ELF-1 (cell line): Measurements from ENCODE around the gene MED9.

Experiments used
- DNase-seq: peaks from one replicate; pipeline ENCODE4 v3.0.0-alpha.2; 2016; ENCODE audit warnings: low read depth, low spot score

The MED9 gene

DNA sequence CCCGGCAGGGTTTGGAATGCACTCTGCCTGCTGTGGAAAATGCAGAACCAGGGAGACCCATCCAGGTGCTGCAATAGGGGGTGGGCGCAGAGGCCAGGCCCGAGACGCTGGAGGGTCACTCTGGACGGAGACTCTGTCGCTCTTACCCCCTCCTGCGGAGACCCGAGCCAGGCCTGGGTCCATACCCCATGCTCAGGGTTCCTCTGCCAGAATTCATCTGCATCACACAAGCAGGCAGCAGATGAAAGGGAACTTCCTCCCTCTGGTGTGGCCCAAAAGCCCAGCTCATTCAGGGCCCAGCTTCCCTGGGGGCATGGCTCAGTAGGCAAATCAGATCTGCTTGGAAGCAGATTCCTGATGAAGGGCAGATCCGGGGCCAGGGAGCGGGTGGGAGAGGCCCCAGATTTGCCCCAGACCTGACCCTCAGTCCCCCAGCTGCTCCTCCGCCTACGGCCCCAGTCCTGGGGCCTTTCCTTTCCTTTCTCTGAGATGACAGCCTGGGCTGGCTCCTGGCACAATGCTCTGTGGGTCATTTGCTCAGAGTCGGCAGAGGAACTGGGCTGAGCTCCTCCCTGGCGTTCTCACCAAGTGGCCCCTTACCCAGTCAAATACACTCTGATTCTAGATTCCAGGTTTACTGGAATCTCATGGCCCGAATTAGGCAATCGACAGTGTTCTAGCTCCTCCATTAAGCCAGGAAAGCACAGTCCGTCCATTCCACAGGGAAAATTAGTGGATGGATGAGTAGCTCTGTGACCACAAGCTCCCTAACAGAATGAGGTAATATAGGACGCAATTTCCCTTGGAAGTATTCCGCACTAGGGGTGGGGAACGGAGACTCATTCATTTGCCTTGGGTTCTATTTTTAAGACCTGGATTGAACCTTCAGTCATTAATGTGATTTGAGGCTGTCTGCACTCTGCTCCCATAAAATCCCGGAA lies 38.5 kb downstream of the MED9 start:
- peak; percentile 93 for DNase-seq

DNA sequence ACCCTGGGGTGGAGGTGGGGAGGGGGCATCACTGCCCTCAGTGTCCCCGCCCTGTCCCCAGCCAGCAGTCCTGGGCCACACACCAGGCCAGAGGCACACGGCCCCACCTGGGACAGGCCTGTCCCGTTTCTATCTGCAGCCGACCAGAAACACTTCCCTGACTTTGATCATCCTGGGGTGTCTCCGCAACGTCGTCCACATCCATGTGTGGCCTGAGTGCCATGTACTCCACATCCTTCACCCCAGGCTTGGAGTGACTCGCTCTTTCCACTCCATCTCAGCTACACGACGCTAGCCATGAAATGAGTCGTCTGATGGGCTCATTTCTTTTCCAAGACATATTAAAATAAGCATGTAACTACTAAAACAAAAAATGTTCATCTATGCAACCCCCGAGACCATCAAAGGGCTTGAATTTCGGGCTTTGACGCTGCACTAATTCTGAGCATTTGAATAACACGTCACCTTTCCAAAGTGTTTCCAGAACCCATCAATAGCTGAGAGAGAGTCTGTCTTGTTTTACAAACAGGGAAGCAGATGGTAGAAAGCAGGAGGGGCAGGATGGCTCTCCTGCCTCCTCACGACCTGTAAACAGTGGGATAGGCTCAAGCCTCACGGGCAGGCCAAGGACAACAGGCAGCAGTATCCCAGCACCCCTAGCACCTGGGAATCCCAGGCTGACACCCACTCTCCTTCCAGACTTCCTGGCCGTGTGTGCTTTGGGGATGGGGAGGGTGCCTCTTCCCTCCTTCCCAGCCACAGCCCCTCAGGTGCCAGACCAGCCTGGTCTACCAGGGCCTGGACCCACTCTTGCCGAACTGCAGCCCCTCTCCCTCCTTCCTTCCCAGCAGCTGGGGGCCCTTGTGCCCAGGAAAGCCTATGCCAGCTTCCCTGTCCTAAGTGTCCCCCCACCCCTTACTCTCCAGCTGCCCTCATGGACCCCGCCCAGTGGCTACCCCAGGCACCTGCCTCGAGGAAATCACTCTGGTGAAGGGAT lies 39.4 kb downstream of the MED9 start:
- DNase-seq: no peak

DNA sequence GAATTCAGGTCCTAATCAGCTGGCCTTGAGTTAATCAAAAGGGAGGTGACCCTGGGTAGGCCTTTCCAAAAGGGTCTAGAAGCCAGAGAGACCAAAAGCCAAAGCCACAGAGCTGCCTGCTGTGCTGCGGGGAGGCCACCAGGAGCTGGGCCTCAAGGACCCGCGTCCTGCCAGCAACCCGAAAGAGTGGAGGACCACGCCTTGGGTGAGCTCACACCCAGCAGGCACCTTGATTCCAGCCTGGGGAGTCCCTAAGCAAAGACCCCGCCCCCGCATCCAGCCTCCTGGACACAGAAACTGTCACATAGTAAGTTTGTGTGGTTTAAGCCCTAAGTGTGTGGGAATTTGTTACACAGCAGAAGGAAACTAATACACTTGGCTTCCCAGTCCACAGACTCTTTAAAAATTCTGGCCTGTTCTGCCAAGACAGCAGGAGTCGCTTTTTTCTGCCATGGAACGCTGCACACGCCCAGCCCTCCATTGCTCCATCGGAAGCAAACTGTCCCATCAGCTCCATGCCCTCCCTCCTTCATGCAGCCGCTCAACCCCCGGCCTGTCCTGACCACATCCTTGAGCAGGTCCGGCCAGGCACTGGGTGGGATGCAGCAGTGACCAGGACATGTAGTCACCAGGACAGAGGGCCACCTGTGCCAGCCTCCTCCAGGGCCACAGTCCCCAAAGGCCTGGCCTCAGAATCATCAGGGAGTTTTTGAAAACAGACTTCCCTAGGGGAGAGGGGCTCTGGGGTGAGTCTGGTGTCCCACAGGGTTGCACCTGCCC lies 40.3 kb downstream of the MED9 start:
- DNase-seq: no peak

DNA sequence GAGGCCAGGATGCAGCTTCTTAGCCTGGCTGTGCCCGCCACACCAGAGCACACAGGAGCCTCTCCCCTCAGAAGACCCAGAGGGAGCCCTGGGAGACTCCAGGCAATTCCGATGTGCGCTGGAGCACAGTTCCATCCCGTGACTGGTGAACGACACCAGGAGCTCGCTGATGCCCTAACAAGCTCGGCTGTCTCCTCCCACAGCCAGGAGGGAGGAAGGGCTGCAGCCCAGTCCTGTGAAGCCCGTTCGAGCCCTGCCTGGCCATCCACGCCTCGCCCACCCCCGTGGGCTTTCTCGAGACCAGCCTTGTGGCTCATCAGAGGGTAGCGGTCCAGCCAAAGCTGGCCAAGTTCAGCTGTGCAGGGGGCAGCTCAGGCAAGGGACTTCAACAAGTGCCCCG lies 41.2 kb downstream of the MED9 start:
- no peak for DNase-seq

DNA sequence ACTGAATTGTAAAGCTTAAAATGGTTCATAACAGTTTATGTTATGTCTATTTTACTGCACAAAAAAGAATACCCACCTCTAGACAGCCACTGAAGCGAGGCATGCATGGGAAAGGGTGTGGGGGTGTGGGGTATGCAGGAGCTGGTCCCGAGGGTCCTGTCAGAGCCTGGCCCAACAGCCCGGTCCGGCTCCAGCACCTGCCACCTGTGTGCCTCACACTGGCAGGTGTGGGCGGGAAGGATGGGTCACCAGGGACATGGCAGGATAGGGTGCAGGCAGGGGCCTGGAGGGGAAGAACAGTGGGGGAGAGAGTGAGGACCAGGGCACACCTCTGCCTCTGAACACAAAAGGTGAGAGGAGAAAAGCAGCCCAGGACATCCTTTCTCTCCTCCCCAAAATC lies 42.2 kb downstream of the MED9 start:
- no peak for DNase-seq

DNA sequence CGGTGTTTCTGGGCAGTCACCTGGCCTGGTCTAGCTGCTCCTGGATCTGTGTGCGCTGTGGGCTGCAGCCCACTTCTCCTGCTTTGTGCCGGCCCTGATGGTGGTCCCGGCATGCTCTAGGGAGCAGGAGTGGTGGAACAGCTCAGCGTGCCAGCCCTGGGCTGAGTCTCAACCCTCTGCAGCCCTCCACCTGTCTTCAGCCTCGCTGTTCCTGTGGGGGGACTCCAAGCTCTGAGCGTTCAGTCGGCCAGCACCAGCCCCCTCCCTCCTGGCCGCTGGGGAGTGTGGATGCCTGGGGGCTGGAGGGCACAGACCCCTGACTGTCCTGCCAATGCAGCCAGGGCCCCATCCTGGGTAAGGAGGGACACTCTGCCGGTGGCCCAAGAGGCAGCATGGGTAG lies 43.1 kb downstream of the MED9 start:
- DNase-seq: no peak

DNA sequence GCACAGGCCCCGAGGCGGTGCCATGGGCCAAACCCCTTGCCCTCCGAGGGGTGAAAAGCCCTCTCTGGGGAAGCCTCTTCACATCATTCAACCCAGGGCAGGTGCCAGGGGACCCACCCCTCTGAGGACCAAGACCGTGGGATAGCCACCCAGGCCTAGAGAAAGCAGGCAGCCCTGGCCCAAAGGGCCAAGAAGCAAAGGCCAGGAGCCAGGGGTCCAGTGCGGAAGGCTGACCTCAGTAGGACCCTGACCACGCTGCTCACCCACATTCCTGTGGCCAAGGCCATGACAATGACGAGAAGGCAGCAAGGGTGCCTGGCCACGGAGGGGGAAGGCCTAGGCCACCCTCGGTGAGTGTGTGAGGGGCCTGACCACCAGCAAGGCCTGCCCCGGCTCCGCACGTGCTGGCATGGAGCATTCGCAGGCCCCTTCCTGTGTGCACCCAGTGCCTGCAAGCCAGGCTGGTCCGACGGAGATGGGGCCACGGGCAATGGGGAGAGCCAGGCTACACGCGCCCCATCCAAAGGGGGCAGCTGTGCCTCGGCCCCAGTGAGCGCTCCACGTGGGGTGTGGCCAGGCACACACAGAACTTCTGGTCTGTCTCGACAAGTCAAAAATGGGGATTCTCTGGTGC lies 43.9 kb downstream of the MED9 start:
- no peak for DNase-seq

DNA sequence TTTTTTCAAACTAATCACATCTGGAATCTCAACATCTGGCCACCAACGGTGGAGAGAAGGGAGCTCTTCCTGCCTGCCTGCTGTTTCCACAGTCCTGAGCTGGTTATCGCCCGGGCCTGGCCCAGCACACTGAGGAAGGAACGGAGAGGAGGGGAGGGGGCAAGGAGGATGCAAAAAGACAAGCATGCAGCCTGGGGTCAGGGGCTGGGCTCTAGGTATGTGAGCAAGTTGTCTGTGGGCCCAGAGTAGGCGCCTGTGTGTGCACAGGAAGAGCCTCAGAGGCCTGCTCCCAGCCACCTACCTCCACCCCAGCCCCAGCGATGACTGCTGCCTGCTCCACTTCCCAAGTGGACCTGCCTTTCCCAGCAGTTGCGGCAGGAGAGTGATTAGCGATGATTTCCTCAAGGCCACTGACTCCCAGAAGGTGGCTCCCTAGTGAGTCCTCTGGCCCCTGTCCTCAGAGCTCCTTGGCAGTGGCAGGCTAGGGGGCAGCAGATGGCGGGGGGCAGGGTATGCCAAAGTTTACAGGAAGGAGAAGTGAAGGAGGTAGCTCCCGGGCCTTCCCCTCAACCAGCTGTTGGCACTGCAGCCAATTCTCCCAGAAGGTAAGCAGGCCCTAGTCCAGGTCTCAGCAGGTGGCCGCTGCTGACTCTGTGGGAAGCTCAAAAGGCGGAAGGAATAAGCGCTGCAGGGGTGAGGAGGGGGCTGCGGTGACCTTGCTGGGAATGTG lies 46.4 kb downstream of the MED9 start:
- DNase-seq: peak; percentile 62

DNA sequence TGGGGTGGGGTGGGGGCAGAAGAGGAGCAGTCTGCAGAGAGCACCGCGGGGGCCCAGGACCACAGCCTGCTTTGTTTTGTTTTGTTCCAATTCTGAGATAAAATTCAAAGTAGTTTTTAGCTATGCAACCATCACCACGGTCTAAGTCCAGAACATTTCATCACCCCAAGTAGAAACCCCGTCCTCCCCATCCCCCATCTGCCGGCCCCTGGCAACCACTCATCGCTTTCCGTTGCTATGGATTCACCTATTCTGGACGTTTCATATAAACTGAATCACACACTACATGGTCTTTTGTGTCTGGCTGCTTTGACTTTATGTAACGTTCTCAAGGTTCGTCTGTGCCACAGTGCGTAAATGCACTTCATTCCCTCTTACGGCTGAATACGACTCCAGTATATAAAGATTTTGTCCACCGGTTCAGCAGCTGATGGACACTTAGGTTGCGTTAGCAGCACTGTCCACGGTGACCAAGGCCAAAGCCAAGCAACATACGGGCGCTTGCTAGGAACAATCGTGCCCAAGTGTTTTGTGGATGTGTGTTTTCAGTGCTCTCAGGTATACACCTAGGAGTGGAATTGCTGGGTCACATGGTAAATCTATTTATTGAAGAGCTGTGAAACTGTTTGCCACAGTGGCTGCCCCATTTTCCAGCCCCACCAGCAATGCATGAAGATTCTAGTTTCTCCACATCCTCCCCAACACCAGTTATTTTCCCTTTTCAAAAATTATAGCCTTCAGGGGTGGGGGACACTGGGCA lies 47.1 kb downstream of the MED9 start:
- DNase-seq: no peak

DNA sequence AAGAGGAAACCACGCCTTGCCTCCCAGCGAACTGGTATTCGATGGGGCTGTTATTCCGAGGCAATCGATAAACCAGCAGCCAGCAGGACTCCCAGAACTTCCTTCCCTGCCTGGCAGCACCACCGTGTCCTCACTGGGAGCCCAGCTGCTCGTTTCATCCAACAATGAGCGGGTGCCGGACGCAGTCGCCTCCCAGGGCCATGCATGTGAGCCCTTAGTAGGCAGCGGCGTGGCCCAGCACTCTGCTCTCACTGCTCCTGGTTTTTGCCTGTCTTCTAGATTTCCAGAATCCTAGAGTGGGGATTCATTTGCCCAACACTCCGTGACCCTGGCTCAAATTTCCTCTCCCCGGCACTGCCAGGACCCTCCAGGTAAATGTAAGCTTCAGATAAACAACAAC lies 48.5 kb downstream of the MED9 start:
- no peak for DNase-seq

DNA sequence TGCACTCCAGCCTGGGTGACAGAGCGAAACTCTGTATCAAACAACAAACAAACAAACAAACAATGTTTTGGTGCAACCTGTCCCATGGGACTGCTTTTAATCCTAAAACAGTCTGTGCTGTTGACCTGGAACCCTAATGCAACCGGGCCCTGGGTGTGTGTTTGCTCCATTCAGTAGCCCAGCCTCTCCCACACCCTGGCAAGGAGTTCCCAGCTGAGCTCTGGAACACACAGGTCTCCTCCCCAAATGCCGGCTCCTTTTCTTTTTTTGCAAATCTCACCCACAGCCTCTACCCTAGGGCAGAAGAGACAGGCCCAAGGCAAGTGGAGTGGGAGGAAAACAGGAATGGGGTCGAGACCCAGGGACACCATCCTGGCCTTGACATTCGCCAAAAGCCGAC lies 49.2 kb downstream of the MED9 start:
- no peak for DNase-seq

DNA sequence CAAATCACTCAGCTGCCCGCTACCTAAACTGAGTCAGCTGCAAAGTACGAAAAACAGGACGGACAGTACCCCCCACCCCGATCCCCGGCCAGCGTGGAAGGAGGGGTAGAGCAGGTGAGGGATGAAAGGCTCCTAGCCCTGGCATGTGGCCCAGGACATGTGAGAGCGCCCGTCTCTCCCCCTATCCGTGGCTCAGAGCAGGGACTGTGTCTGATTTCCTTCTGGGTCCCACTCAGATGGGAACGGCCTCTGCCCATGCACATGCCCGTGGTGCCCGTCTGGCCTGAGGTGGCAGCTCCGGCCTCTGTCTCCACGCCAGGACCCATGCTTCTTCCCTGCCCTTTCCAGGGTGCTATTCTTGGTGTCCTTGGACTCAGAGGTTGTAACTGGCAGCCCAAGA lies 49.6 kb downstream of the MED9 start:
- DNase-seq: no peak

DNA sequence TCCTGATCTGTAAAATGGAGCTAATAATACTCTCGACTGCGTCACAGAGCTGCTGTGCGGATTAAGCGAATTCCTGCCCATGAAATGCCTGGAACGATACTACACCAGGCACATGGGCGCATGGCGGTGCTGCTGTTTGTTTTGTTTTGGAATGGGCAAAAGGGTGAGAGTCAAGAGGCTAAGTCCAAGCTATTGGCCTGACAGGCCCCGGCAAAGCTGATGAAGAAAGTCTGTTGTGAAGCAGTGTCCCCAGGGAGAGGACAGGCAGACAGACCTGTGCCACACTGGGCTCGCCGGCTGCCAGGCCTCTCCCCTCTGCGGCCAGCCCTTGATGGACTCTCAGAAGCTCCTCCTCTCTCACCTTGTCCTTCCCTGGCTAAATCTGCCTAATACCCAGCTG lies 50.7 kb downstream of the MED9 start:
- no peak for DNase-seq

DNA sequence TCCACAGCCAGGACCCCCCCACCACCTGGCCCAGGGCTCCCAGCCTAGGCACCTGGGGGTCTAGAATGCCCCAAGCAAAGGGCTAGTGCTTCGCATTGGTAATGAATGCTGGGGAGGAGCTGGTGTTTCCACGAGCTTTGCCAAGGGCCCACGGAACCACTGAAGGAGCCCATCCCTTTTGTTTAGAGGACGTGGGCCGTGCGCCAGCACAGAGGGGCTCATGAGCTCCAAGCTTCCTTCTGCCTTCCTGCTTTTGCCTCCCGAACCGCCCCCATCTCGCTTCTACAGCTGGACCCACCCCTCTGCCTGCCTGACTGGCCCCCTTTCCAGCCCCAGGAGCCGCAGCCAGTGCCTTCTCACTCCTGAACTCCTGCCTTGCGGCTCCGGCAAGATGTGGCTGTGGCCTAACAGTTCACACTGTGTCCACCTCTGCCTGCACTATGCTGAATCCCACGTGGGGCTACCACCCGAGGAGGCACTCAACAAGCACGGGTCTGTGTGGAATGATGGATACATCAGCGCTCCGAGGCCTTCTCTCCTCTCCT lies 51.2 kb downstream of the MED9 start:
- DNase-seq: no peak

DNA sequence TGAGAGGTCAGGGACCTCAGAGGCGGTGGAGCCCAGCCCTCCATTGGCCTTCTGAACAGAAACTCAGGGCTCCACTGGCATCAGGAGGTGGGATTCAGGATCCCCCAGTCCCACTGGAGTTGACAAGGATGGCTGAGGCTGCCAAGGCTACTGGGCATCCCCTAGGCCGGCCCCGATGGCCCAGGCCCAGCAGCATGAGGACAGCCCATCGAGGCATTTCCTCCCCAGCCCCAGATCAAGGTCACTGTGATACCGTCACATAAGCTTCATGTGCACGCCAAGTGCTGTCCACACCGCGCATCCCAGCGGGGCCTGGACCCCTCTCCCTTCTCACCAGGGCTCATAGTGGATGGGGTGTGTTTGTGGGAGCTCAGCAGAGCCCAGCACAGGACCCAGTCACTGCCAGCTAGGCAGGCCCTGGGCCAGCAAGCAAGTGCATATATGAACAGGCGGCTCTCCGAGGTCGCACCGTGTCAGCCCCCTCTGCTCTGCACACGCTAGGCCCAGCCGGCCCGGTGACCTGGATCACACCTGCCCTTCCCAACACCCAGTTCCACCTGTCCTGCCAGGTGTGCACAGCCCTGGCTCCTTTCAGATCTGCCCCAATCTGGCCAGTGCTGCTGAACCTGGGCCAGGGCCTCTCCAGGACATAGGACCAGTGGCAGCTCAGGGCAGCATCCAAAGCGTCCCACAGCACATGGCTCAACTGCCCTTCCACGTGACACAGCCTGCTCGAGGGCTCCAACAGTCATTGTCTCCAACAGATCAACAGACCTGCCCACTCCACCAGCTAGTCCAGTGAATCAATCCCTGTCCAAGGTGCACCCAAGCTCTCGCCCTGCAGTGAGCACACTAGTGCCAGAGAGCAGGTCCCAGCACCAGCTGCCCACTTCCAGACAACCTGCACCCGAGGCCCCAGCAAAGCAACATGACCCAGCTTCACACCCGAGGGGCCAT lies 52.2 kb downstream of the MED9 start:
- DNase-seq: no peak

DNA sequence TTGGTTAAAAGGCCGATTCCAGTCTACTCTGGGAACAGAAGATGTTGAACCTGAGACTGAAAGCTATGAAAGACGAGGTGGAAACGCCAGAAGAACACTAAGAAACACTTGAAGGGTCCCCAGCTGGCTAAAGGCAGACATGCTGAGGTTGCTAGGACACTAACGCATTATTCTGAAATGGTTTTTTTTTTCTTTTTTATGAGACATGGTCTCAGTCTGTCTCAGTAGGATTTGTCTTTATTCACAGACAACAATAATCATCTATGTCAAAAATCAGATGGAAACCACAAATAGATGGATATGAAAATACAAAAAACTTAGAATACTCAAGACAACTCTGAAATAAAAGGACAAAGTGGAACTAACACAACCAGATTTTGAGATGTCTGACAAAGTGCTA lies 54.4 kb downstream of the MED9 start:
- no peak for DNase-seq

DNA sequence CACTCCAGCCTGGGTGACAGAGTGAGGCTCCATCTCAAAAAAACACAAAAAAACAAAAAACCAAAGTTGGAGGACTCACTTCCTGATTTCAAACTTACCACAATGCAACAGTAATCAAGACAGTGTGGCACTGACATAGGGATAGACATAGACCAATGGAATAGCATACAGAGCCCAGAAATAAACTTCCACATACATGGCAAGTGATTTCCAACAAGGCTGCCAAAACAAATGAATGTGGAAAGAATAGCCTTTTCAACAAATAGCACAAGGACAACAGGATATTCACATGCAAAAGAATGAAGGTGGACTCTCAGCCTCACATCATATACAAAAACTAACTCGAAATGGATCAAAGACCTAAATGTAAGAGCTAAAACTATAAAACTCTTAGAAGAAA lies 56.2 kb downstream of the MED9 start:
- no peak for DNase-seq

DNA sequence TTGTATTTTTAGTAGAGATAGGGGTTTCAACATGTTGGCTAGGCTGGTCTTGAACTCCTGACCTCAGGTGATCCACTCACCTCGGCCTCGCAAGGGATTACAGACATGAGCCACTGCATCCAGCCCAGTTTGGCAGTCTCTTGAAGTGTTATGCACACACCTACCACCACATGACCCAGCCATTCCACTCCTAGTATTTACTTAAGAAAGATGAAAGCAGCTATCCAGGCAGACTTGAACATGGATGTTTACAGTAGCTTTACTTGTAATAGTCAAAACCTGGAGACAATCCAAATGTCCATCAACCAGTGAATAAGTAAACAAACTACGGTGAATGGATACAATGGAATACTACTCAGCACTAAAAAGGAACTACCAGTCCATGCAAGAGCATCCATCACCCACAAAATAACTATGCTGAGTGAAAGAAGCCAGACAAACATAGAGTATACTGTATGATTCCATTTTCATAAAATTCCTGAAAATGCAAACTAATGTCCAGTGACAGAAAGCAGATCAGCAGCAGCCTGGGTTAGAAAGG lies 57.2 kb downstream of the MED9 start:
- no peak for DNase-seq
